GM12872 (cell line): ENCODE measurements around the gene GABRG2.

ENCODE experiments used
- TF ChIP-seq, protein P1 (sequence below): IDR thresholded peaks from 3 replicates; pipeline ENCODE4 v1.5.1; 2011; ENCODE audit warnings: low read depth, mild to moderate bottlenecking, low read length, moderate library complexity; ENCODE audit not compliant: insufficient read depth

GABRG2 gene

DNA sequence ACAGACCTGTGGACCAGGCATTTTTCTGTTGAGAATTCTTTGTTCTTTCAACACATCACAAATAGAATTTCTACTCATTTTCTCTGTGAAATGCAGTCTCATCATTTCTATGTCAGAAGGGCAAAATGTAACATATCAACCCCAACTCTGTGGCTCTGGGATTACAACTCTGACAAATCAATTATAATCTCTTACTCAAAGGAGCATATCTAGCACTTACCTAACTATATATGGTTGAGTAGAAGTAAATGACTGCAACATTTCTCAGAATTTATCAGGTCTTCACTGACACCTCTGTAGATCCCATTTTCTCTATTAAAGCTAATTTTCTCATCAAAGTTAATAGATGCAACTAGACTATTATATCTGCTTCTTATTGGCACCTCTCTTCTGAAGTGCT, 64.8 kb downstream of the GABRG2 start:
- TF ChIP-seq, protein P1, sequence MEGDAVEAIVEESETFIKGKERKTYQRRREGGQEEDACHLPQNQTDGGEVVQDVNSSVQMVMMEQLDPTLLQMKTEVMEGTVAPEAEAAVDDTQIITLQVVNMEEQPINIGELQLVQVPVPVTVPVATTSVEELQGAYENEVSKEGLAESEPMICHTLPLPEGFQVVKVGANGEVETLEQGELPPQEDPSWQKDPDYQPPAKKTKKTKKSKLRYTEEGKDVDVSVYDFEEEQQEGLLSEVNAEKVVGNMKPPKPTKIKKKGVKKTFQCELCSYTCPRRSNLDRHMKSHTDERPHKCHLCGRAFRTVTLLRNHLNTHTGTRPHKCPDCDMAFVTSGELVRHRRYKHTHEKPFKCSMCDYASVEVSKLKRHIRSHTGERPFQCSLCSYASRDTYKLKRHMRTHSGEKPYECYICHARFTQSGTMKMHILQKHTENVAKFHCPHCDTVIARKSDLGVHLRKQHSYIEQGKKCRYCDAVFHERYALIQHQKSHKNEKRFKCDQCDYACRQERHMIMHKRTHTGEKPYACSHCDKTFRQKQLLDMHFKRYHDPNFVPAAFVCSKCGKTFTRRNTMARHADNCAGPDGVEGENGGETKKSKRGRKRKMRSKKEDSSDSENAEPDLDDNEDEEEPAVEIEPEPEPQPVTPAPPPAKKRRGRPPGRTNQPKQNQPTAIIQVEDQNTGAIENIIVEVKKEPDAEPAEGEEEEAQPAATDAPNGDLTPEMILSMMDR = no peak

DNA sequence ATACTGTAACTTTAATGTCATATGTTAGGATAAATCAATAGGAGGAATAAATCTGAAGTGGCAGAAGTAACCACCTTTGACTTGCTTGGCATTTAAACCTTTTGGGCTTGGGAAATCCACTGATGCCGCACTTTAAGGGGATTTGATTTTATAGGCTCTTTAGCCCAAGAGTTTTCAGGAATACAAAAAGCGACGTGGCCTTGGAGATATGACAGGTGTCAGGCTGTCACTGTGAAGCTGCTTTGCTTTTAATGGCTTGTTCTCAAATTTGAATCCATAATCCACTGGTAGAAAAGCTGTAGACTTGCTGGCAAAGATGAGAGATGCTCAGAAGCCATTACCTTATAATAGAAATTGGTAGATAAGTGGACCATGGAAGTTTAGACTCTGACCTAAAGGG, 71.6 kb downstream of the GABRG2 start:
- TF ChIP-seq, protein P1 = no peak

DNA sequence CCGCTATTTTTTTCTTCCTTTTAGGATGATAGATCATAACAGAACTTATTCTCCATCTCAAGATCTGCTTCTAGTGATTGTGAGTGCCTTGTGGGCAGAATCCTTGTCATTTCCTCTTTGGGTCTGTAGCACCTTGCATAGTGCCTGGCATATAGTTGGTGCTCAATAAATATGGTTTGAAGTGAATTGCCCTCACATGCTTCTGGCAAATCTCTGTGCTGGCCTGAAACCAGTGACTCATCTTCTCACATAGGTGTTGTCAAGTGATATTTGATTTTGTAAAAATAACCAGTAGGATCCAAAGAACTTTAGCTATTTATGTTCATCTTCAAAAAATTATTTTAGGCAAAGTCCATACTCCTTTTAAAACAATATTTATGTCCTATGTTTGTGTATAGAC, 86.7 kb downstream of the GABRG2 start:
- TF ChIP-seq, protein P1 = no peak

DNA sequence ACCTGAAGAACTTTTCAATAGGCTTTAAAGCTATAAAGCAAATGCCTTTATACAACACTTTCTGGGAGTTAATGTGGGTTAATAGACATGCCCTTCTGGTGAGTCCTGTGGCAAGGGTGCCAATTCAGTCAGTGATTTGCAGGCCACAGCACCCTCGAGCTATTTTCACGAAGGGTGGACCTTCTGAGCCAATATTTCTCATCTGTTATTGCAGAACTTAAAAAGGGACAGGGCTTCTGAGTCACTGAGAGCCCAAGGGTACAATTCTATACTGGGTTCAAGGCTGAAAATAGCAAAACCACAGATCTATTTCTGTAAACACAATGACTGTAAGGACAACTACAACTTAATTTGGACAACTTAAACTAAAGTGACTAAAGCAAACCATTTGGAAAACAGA, 92.8 kb downstream of the GABRG2 start:
- TF ChIP-seq, protein P1 = no peak

DNA sequence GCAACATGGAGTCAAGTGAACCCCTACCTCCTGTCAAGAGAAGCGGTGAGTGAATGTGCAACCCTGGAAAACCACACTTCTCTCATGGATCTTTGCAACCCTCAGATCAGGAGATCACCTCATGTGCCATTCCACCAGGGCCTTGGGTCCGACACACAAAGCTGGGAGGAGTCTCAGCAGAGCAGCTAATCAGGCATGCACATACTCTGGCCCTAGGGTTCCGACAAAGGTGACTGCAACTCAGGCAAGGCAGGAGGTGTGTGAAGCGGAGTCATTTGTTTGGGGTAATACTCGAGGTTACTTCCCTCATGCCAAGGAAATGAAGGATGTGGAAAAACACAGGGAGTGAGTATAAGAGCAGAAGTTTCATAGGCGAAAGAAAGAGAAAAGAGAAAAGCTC, 96.1 kb downstream of the GABRG2 start:
- TF ChIP-seq, protein P1 = no peak

DNA sequence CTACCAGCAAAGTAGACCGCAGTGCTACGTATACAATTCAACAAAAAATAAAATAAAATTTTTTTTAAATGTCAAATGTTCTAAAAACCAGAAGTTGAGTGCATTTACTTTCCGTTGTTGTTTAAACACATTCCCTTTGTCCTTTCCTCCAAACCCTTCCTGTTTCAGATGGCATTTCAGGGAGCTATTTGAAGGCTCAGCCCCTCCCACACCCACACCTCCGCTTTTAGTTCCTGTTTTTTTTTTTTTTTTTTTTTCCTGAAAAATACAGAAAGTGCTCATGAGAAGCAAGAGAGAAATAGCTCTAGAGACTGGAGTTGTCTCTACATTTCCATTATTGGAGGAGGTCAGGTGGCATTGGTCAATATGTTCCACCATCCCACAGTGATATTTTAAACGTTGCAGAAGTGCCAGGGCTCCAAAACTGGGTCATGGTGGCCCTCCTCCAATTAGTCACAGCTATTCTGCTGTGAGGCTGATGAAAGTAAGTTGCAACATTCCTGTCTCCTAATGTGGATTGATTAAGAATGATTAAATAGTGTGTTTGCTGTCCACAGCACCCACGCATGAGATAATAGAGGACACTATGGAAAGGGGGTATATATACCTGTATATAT, 106.9 kb downstream of the GABRG2 start:
- TF ChIP-seq, protein P1 = no peak

DNA sequence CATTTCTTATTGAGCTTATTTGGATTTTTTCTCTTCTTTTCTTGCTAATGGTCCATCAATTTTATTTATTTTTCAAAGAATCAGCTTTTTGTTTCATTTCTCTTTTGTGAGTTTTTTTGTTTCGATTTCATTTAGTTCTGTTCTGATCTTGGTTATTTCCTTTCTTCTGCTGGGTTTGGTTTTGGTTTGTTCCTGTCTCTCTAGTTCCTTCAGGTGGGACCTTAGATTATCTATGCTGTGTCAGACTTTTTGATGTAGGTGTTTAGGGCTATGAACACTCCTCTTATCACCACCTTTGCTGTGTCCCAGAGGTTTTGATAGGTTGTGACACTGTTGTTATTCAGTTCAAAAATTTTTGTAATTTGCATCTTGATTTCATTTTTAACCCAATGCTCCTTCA, 119.8 kb downstream of the GABRG2 start:
- TF ChIP-seq, protein P1 = no peak
